ENCODE results near the gene EHD4.

The EHD4 gene

DNA sequence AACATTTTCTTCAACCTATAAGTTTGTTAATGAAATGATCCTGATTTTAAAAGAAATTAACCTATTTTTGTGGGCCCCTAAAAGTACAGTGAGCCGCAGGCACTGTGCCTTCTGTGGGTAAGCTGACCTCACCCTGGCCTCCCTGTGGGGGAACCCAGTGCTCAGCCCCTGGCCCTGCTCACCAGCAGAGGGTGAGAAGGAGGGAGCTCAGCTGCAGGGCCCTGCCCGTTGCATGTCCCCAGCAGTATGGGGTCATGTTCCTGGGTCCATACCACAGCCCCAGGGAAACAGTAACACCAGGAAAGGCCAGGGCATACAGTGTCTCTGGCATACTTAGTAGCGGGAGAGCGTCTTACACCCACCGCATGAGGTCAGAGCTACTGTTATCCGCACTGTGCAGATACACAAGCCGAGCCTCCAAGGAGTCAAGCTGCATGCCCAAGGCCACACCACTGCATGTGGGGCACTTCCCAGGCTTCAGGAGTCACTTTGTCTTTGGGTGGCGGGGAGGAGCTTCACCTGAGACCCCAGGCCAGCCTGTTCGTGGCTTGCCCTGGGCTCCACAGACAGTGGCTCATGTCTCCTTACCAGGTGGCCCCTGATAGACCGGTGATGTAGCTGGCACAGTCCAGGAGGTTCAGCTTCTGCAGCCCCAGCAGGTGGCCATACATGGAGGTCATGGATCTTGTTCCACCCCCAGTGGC, 22.6 kb upstream of the EHD4 start:
- no peak for DNase-seq

DNA sequence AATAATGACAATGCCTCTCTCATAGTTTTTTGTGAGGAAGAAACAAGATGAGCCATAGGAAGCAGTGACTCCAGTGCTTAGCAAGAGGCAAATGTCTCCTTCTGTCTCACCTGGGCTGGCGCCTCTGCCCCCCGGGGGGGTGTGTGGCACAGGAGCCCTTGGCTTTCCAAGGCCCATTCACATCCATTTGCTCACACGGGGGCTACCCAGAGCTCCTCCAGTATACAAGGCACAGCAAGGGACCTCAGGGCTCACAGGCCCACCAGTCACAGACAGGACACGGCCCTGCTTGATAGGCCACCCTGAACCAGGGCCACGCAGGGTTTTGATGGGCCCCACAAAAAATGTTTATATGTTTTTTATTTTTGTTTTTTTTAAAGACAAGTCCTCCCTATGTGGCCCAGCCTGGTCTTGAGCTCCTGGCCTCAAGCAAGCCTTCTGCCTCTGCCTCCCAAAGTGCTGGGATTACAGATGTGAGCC, 21.9 kb upstream of the EHD4 start:
- no peak for DNase-seq

DNA sequence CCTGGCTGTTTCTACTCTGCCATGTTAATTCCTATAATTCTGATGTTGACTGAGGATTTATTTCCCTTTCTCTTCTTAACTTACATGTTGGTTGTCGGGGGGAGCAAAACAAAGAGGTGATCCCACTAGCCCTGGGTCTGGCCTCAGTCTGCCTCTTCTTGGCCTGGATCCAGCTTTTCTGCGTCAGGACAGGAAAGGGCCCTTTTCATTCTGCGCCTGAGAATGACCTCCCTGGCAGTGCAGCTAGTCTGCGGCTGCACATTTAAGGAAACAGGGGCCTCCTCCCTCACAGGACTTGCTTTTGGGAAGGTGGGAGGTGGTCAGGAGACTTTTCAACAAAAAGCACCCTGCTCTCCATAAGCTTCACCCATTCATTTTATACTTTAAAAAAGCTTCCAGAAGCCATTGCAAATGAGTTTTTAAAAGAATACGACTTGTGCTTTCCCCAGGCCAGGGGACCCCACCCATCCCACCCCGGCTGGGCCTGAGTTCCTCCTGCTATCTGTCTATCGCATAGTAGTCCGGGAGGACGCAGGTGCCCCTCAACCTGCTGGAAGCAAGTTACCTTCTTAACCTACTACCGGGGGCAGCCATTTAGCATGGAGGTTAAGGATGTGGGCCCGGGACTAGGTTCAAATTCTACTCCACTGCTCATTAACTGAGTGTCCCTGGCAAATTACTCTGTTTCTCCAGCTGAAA, 21.3 kb upstream of the EHD4 start:
- no peak for DNase-seq

DNA sequence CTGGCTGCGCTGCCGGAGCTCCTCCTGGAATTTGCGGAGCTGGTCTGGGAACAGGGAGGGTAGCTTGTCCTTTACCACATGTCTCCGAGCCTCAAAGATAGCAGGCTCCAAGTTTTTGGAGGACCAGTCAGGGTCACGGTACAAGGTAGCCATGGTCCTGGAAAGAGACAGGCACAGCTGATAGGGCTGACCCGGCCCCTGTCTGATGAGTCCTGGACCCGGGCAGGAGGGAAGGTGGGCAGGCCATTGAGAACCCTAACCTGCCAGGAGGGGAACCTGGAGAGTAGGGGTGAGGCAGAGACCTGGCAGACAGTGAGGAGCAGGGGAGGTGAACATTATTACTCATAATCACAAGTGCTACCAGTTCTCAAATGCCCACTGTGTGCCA, 20.4 kb upstream of the EHD4 start:
- DNase-seq = no peak

DNA sequence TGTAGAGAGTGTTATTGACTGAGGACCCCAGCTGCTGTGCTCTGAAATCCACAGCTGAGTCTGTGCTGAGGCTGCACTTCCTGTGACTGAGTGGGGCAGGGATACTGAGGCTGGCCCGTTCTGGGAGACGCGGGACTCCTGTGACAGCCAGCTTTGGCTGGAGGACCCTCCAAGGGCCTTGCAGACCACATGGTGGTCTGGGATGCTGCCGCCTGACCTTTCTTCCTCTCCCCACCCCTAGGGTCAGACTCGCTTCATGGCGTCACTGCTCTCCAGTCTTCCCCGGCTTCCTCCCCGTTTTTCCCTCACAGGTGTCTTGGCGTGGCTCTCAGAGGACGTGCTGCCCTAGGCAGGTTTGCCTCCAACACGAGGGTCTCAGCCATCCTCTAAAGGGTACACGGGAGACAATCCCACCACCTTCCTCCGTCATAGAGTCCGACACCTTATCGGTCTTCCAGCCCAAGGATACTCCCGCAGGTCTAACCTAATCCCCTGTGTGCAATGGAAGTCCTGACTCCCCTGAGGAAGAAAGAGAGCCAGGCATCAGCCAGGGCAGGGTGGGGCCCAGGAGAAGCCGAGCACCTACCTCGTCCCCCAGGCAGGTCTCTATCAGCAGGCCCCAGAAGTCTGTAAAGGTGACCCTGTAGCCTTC, 19.9 kb upstream of the EHD4 start:
- no peak for DNase-seq

DNA sequence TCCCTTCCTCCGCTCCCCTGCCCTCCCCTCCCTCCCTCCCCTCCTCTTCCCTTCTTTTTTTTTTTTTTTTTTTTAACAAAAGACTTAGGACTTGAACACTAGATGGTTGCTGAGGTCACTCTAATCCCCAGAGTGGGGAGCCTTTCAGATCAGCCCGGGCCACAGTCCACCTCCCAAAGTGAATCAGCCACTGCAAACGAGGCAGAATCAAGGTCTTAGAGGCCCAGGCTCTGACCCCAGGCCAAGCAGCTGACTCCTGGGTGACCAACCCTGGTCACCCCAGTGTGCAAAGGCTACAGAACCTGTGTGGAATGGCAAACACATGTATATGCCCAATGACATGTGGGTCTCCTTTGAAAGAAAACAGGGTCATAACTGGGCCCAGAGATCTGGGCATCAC, 18.3 kb upstream of the EHD4 start:
- DNase-seq = no peak

DNA sequence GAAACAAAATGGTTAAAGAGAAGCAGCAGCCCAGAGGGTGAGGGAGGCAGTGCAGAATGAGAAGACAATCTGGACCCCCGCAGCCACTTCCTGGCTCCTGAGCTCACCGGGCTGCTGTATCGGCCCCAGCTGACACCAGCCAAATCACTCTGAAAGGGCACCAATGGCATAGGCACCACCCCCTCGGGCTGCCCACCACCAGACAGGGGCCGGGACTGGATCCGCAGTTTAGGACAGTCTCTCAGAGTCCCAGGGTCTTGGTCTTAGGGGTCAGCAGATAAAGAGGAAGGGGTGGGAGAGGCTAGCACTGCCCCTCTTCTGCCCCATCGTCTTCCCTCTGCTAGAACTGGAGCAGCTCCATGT, 17.9 kb upstream of the EHD4 start:
- no peak for DNase-seq

DNA sequence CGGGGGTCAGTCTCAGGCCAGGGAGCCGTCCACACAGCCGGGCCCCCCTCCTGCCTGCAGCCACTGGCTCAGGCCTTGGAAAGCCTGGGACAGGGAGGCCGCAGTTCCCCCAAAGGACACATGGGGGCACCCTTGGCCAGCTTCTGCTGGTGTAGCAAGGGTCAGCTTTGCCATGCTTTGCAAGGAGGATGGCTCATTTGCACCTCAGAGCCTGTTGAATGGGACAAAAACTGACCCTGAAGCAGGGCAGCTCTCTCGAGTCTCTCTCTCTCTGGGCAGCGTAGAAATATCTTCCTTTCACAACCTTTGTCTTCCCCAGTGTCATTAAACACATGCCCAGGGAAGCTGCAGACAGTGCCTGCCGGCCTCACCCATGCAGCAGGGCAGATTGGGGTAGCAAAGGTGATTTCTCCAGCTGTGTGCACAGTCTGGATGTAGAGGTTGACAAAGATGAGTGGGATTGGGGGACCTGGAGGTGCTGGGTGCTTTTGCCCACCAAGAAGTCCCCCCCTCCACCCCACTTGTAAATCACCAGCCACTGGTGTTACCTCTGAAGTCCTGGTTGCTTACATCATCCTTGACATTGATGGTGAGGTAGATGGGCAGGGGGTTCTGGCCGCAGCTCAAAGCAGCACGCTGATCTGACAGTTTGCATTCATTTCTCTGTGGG, 17.4 kb upstream of the EHD4 start:
- peak; percentile 45 for DNase-seq

DNA sequence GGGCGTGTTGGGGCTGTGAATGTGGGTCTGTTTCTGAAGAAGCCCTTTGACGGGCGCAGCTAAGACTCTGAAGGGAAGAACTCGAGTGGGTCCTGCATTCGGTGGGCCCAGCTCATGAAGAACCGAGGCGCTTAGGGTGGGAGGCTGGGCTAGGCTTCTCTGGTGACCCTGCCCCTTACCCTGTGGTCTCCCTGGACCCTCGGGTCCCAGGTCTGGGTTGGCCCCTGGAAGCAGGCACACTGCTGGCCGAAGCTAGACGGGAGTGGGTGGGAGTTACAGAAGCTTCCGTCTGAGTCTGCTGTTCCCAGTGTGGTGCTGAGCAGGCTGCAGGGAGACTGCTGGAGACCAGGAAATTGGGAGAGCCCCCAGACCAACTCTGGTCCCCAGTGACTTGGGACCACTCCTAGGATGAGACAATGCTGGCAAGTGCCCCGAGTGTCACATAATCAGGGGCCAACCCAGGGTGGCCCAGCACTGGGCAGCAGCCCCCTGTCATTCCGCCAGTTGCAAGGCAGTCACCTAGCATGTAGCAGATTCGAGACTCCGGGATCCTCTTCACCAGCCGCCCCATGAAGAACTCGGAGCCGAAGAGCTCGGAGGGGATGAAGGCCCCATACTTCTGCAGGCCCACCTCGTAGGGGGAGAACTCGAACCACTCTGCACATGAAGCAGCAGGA, 16.7 kb upstream of the EHD4 start:
- DNase-seq = no peak

DNA sequence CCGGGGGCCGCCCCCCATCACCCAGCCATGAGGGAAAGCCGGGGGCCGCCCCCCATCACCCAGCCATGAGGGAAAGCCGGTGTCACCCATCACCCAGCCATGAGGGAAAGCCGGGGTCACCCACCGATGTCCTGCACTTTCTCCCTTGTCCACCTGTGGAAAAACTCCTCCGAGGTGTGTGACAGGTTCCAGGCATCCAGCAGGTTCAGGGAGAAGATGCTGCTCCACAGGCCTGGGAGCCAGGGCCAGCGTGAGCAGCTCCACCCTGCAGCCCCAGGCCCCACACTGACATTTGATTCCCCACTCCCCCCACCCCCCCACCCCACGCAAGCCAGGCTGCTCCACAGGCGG, 15.5 kb upstream of the EHD4 start:
- no peak for DNase-seq

DNA sequence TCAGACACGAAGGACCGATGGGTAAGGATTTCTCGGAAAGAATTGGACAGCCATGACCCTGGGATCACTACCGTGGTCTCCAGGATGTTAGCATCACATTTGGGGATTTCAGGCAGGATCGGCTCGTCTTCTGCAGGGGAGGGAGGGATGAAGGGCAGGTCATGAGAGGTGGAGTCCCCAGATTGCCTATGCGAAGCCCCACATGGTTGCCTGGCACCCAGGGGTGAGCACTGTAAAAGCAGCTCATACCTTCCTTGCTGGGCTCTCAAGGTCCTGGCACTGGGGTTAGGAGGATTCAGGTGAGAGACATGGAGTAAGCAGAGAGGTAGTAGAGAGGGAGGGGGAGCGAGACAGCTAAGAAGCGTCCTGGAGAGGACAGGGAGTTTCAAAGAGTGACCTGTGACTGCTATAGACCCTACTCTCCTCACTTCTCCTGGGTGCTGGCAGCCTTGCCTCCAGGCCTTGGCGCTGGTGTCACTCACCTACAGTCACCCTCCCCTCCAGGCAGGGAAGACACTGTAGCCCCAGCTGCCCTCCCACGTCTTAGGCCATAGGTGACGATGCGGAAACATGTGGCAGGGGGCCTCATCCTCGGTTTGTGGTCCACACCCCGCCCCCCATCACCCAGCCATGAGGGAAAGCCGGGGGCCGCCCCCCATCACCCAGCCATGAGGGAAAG, 15.0 kb upstream of the EHD4 start:
- no peak for DNase-seq

DNA sequence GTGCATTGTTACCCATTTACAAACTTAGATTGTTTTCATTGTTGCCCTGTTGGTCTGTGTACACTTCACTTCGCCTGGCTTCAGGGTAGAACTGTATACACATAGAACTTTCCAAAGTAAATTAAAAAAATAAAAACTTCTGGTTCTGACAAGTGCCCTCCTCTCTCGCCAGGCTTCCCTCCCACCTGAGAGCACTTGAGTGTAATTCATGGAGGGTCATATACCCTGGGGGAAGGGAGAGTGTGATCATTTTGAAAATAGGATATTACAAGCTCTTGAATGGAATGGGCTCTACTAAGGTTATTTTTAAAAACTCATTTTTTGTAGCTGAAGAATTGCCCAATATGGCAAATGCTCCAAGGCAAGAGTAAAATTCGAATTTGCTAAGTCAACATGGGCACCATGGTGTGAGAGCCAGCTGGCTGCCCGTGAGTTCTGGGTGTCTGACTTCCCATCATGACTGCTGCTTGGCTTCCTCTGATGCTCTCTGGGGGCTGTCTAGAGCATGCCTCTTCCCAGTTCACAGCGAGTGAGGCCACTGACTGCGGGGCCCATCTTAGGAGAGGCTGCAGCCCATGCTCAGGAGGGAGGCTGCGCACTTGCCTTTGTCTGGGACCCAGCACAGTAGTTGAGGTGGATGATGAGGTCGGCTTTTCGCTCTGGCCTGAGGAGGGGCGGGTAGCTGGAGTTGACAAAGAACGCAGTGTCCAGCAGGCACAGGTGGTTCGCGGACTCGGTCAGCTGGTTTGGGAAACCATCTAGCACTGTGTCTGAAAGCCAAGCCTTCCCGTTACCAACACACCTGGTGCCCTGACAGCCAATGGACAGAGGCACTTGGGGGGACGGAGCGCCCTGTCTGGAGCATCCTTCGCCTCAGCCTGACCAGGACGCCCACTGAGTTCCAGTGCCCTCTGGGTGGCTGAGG, 13.1 kb upstream of the EHD4 start:
- DNase-seq = peak; percentile 15

DNA sequence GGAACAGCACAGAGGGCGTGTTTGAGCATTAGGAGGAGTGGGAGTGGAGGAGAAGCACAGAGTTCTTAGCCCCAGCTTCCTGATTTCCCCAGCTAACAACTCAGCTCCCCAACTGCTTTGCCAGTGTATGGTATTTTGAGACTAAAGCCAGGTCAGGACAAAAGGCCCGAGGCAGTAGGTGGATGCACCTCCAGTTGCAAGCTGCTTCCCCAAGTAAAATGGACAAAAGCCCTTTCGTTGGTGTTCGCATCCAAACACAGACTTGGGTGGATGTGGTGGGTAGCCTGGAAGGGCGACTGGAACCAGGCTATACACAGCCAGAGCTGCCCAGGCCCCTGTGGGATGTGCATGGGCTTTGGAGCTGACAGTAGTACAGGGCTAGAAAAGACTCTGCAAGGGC, 12.3 kb upstream of the EHD4 start:
- no peak for DNase-seq

DNA sequence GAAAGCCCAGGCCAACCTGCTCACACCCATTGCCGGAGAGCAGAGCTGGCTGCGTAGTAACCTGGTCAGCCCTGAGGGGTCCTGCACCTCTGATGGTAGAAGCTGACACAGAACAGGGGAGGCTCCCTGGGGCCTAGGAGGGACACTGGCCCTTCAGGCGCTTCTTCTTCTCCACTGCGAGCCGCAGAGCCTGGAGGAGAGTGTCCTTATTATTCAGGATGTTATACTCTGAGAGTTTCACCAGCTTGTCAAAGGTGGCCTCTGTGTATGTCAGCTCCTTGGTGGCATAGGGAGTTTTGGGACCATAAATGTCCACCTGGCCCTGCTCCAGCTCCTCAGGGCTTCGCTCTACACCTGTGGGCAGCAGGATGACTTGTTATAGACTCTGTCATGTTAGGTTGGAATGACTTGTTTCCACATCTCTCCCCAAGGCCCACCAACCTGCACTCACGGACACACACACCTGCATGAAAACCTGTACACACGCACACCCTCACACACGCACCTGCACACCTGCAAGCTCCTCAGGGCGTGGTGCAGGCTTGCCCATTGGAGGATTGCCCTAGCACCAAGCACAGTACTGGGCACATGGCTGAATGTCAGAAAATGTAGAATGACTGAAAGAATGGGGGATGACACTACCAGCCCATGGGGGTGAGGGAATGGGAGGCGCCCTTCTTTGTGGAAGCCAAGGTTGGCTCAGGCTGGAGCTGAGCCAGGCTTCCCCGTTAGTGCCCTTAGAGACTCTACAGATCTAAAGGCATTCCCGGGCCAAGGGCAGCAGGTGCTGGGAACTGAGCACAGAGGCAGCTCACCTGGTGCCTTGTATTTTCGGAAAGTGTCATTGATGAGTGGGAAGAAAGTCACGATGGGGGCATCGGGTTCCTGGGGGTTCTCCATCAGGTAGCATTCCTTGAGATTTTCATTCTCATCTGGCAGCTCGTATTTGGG, 11.5 kb upstream of the EHD4 start:
- no peak for DNase-seq

DNA sequence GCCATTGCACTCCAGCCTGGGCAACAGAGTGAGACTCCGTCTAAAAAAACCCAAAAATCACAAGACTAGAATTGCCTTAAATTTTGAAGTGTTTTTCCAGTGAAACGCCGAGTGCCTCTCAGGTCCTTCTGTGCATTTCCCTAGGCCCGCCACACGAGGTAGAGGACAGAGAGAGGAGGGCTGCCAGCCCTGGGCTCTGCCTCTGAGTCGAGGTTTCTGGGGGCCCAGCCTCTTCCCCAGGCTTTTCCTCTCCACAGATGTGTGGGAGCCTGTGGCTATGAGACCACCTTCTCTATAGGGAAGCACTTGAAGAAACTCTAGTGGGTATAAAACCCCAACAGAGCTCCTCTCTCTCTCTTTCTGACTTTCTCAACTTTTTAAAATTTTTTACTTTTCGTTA, 10.9 kb upstream of the EHD4 start:
- no peak for DNase-seq

DNA sequence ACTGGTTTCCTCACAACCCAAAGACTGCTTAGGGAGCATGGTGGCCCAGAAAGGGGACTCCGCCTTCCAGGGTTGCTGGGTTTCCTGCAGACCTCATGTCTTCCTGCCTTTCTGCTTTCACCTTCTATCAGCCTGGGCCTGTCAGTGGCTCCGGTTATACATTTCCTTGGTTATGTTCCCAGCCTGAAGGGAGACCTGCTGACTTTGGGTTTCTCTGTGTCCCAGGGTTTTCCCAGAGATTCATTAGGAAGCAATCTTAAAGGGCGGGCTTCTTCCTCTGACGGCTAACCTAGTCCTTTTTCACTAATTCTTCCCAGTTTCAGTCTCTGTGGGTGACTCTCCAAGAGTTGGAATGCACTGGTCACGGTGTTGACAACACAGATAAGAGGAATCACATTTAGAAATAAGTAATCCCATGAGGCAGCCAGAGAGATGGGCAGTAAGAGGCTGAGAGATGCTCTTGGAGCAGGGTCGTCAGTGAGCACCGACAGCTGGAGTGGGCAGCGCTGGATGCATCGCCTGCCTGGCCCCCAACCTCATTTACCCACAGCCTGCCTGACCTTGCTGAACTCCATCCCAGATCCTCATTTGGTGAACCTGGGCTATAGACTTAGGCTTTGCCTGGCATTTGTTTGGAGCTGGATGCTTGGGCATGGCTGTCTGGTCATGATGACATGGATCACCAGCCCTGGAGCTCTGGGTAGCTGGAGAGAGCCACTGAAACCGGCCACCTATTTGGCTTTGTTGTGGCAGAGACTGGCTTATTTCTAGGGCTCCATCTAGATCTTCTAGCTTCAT, 10.0 kb upstream of the EHD4 start:
- no peak for DNase-seq

DNA sequence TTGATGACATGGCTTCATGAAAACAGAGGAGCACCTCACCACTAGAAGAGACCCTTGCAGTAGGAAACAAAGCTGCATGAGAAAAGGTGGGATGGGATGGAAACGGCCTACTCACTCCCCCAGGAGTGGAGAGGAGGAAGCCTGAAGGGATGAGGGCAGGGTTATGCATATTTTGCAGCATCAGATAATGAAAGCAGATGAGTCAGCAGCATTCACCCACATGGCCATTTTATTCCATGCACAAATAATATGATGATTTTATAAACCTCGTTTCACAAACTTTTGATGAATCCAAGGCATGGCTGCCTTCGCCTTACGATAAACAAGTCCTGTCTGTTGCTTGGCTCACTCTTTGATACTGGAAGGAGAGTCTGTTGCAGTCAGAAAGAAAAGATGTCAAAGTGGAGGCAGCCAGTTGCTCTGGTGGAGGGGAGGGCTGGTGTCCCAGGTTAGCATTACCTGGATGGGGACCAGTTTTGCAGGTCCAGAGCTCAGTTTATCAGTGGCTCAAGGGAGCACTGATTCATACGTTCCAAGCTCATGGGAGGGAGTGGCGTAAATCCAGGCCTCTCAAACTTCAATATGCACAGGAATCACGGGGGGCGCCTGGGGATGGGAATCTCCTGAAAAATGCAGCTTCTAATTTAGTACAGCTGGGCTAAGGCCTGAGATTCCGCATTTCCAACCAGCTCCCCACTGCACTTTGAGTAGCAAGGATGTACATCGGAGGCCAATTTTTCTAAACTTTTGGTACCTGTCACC, 9.2 kb upstream of the EHD4 start:
- no peak for DNase-seq

DNA sequence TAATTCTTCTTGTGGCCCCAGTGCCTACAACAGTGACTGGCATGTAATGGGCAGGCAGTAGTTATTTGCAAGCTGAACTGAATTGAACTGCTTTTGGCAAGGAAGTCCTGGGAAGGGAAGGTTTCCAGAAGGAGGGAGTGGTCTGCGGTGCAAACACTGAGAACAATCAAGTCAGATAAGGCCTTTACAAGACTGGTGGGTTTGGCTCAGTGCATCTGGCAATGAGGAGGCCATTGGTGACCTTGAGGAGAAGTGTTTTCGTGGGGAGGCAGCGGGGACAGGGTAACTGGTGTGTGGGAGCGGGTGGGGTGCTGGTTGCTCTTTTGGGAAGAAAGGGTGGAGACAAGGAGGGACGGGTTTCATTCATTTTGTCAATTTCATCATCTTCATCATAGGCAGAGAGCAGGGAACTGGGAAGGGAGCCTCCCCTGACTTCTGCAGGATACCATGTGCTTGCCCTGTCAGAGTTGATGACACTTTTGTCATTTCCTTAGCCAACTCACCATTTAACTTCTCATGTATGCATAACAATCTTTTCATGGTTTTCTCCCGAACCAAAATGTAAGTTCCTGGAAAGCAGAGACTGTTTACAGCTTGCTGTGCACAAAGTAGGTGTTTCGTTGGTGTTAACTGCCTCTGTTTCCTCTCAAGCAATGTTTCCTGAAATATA, 8.4 kb upstream of the EHD4 start:
- DNase-seq = no peak

All from NCI-H2171 treated with DMSO at 0.1 percent for 48 hours (cell line).